Measurements from ENCODE around the gene ZBTB40. TPM values are rescaled to one million over a fixed set of nuclear protein-coding genes. Genes with fewer than 3 reads are reported as not detected.

The ZBTB40 gene
- total and polyA plus RNA-seq, 2 of the 13 experiments (the other 11 are each of a cell fraction or from before 2014, with no cell fraction given) = 8.8 to 16.5 TPM

- ChIA-PET POLR2A (no interaction called here), CTCF (ENCODE audit: low intra/inter-chr PET ratio, low total read pairs) (no interaction called here)
- H3K4me1 ChIP-seq (ENCODE audit: insufficient read depth, low read length) = peaks cover 16% of the 10 kb centered on the region
- no peak overlapping the region for H3K27ac ChIP-seq (ENCODE audit: extremely low read length, insufficient read depth, low read length)
- H4K20me1 ChIP-seq (ENCODE audit: insufficient read depth, low read length) = no peaks in the 10 kb centered on the region
- no peak overlapping the region for H3K4me3 ChIP-seq (replicated peaks in 1 of 3; ENCODE audit: insufficient read depth in 1 of 3, low read depth in 2 of 3, low read length in 3 of 3)
- in situ Hi-C loops (cut with HindIII; ENCODE audit: extremely low pct_ligation_motif_present, low pct_unique_long_range_greater_than_20kb) = no loop called here
- DNase-seq (ENCODE audit: low spot score) = no peak
- FAIRE-seq = no peak
- 95% methylated on average over 4 of the region's 4 CpGs for WGBS (ENCODE audit: low lambda C conversion rate)
- peaks cover 4 to 30% of the 10 kb centered on the region in 2 experiments; a peak in 4 of 5 replicates for H3K36me3 ChIP-seq (replicated peaks in 1 of 2; ENCODE audit: control insufficient read depth in 1 of 2, insufficient read depth in 2 of 2, low read length in 2 of 2)
- H3K4me2 ChIP-seq (ENCODE audit: low read depth, low read length) = no peak overlapping the region
- H3K27me3 ChIP-seq (ENCODE audit: control insufficient read depth in 1 of 2, insufficient read depth in 2 of 2, low read length in 2 of 2) = no peaks in the 10 kb centered on the region
- TF ChIP-seq ZNF761 (CRISPR knock-in tag; conservative IDR thresholded peaks at IDR 0.05) (no peak), HMG20B (CRISPR knock-in tag; conservative IDR thresholded peaks at IDR 0.05) (no peak)
- H3K9ac ChIP-seq (ENCODE audit: insufficient read depth, low read depth, low read length) = no peak overlapping the region
- H2AFZ ChIP-seq (ENCODE audit: low read length) = no peak overlapping the region
- BruUV-seq (replicated peaks) = no TSS peak
- no peaks in the 10 kb centered on the region for H3K9me3 ChIP-seq (ENCODE audit: low read length)
- H3K79me2 ChIP-seq (ENCODE audit: insufficient read depth, low read length) = peaks cover 2% of the 10 kb centered on the region
- no peak for ATAC-seq
- intact Hi-C loops (cut with micrococcal nuclease; ENCODE audit: unreplicated experiment) = loop anchor here (5.0 kb wide), 1 partner anchor 48 kb away; the partner anchor contains the start of gene ZBTB40
These were observed 48.4 kb downstream of the ZBTB40 start for GRCh38 chr1:22500058-22500457.

GRCh38 chr1:22500471-22500870, 48.8 kb downstream of the ZBTB40 start:
- Histone ChIP-seq H3K4me2 (ENCODE audit: low read depth, low read length) (no peak overlapping the region), H3K9ac (ENCODE audit: insufficient read depth, low read depth, low read length) (no peak overlapping the region), H3K9me3 (ENCODE audit: low read length) (no peaks in the 10 kb centered on the region), H3K36me3 (replicated peaks in 1 of 2; ENCODE audit: control insufficient read depth in 1 of 2, insufficient read depth in 2 of 2, low read length in 2 of 2) (peaks cover 5 to 30% of the 10 kb centered on the region in 2 experiments; a peak in 4 of 5 replicates), H2AFZ (ENCODE audit: low read length) (no peak overlapping the region), H3K4me1 (ENCODE audit: insufficient read depth, low read length) (peaks cover 16% of the 10 kb centered on the region), H3K27me3 (ENCODE audit: control insufficient read depth in 1 of 2, insufficient read depth in 2 of 2, low read length in 2 of 2) (no peaks in the 10 kb centered on the region), H3K79me2 (ENCODE audit: insufficient read depth, low read length) (peaks cover 2% of the 10 kb centered on the region), H4K20me1 (ENCODE audit: insufficient read depth, low read length) (no peaks in the 10 kb centered on the region), H3K4me3 (replicated peaks in 1 of 3; ENCODE audit: insufficient read depth in 1 of 3, low read depth in 2 of 3, low read length in 3 of 3) (no peak overlapping the region), H3K27ac (ENCODE audit: extremely low read length, insufficient read depth, low read length) (no peak overlapping the region)
- no peak for DNase-seq (ENCODE audit: low spot score)
- CTCF ChIA-PET (ENCODE audit: low intra/inter-chr PET ratio, low total read pairs) = no interaction called here
- in situ Hi-C loops (cut with HindIII; ENCODE audit: extremely low pct_ligation_motif_present, low pct_unique_long_range_greater_than_20kb) (no loop called here), intact Hi-C loops (cut with micrococcal nuclease; ENCODE audit: unreplicated experiment) (loop anchor here (5.0 kb wide), 1 partner anchor 48 kb away; the partner anchor contains the start of gene ZBTB40)
- no peak for ATAC-seq
- FAIRE-seq = no peak
- 91% methylated on average over 6 of the region's 6 CpGs for WGBS (ENCODE audit: low lambda C conversion rate)
- POLR2A ChIA-PET = no interaction called here
- BruUV-seq (replicated peaks) = no TSS peak
- TF ChIP-seq CEBPB (IDR thresholded peaks at IDR 0.05; ENCODE audit: borderline replicate concordance, low read depth, low read length) (no peak), IRF1 (CRISPR knock-in tag; IDR thresholded peaks at IDR 0.05; ENCODE audit: low read depth) (no peak), NBN (conservative IDR thresholded peaks at IDR 0.05) (no peak), ZNF253 (CRISPR knock-in tag; IDR thresholded peaks at IDR 0.05; ENCODE audit: borderline replicate concordance) (no peak), DRAP1 (CRISPR knock-in tag; IDR thresholded peaks at IDR 0.05) (no peak), ZNF260 (CRISPR knock-in tag; IDR thresholded peaks at IDR 0.05; ENCODE audit: borderline replicate concordance, low read depth) (no peak), SKI (IDR thresholded peaks at IDR 0.05; ENCODE audit: partially characterized antibody) (no peak), STAT5B (CRISPR knock-in tag; IDR thresholded peaks at IDR 0.05) (no peak), ZNF7 (CRISPR knock-in tag; IDR thresholded peaks at IDR 0.05) (no peak), ZNF230 (CRISPR knock-in tag; IDR thresholded peaks at IDR 0.05) (no peak), FOXK1 (CRISPR knock-in tag; IDR thresholded peaks at IDR 0.05; ENCODE audit: borderline replicate concordance, low read depth) (no peak), RFXAP (CRISPR knock-in tag; IDR thresholded peaks at IDR 0.05; ENCODE audit: borderline replicate concordance) (no peak), SMYD3 (CRISPR knock-in tag; IDR thresholded peaks at IDR 0.05) (no peak), ZNF781 (CRISPR knock-in tag; IDR thresholded peaks at IDR 0.05; ENCODE audit: borderline replicate concordance, not compliant biosample characterization) (no peak), GMEB1 (CRISPR knock-in tag; IDR thresholded peaks at IDR 0.05; ENCODE audit: borderline replicate concordance) (no peak), ZNF75D (CRISPR knock-in tag; IDR thresholded peaks at IDR 0.05; ENCODE audit: borderline replicate concordance) (no peak)

Data from HepG2 (cell line).